ENCODE measurements around the gene LRRK1.

LRRK1 gene

DNA sequence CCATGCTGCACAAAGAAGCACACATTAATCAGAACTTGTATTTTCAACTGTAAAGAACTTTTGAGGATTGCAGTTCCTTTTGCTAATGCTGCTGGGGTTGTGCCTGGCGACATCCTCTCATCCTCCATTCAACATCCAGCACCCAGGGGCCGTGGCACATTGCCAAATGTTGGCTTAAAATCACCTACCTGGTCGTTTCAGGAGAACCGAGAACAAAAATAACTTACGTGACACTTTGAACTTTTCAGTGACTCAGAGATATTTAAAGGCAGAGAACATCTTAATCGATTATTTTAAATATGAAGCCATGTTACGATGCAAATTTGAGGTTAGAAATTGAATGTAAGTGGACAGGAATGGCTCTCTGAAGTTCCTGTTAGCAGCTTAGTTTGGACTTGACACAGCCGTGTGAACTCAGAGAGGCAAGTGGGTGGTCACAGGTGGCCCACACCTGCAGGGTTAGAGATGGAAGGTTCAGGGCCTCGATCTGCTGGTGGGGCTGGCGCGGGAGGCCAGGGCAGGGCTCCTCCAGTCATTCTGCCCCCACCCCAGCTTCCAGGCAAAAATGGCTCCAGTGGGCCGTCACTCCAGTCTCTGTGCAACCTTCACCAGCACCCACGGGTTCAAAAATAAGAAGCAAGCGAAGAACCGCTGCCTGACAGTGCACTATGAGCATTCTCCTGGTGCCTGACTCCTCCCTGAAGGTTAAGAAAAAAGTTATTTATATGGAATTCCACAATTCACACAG lies 12.2 kb downstream of the LRRK1 start:
- in situ Hi-C loops (cut with MboI; ENCODE audit: low sequenced_read_pairs) = no loop called here

DNA sequence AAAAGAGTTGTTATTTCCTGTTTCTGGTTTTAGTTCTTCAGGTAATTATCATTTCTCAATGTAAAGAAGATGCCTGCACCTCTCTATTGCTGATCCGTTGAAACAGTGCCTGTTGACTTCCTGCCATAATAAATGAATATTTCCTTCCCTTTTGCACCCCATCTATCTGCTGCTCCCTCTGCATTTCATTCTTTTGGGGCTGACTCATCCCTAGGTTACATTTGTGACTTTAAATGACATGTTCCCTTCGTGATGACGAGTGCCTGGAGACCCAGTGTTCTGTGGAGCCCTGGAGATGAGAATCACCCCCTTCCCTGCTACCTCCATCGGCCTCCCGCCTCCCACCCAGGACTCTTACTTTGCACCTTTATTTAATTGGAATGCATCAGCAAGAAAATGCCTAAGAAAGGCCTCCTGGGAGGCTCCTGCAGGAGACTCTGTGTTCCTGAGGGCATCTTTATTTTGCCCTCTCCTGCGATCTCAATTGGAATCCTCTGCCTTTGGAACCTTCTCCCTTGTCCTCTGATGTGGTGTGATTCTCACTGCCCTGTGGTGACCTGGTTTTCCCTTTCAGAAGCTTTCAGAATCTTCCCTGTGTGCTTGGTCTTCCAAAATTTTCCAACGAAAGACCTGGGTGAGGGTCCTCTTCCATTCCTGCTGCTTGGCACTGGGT lies 13.7 kb downstream of the LRRK1 start:
- in situ Hi-C loops (cut with MboI; ENCODE audit: low sequenced_read_pairs) = no loop called here

DNA sequence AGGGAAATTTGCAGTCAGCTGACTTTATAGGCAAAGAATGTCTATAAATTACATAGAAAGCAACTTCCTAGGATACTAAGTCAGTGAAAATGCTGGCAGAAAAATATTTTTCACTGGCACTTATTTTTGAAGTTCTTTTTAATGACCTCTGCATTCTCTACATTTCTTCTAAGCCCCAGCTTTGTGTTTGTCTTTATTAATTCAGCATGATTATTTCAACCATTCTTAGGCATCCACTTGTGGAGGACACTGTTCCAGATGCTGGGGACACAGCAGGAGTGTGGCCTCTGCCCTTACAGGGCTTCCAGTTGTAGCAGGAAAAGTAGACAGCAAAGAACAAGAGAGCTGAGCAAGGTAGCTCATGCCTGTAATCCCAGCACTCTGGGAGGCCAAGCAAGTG lies 15.0 kb downstream of the LRRK1 start:
- in situ Hi-C loops (cut with MboI; ENCODE audit: low sequenced_read_pairs) = no loop called here

DNA sequence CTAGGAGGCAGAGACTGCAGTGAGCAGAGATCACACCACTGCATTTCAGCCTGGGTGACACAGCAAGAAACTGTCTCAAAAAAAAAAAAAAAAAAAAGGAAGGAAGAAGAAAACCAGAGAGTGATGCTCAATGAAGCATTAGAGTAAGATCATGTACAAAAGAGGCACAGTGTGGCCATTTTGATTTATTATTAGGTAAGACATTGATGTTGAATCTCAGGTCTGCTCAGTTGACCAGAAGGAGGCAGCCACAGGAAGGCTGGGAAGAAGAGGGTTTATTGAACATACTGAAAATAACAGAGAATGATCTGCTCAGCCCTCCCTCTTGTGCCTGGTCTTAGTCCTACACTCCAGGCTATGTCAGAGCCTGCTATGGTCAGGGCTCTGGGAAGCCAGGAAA lies 15.6 kb downstream of the LRRK1 start:
- in situ Hi-C loops (cut with MboI; ENCODE audit: low sequenced_read_pairs) = no loop called here

DNA sequence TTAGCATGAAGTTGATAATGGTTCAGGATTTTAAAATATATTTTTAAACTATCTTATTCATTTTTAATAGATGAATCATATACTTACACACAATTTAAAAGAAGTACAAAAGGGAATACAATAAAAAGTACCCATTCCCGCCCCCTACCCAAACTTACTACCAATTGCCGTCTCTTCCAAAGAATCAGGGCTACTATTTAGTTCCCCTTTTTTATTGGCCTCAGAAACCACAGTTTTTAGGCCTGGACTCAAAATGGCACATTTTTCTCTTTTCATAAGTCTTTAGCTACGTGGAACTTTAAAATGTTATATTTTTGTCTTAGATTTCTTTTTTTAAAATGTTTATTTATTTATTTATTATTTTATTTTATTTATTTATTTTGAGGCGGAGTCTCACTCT lies 18.0 kb downstream of the LRRK1 start:
- in situ Hi-C loops (cut with MboI; ENCODE audit: low sequenced_read_pairs) = no loop called here

DNA sequence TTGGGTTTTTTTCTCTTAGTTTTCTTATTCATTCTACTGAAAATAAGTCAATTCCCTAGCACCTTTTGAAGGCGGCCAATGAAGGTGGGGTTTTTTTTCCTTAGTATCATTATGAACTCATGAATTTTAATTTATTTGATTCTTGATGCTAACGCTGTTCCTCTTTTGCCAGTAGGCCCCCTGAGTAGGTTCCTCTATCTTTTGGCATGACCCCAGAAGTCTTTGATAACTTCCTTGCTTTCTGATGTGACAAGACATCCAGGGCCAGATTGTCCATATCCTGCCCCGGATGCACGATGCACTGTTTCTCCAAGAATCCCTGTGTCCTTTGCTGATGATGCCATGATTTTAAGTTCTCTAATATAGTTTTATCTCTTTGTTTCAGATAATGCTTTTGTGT lies 20.6 kb downstream of the LRRK1 start:
- in situ Hi-C loops (cut with MboI; ENCODE audit: low sequenced_read_pairs) = no loop called here

DNA sequence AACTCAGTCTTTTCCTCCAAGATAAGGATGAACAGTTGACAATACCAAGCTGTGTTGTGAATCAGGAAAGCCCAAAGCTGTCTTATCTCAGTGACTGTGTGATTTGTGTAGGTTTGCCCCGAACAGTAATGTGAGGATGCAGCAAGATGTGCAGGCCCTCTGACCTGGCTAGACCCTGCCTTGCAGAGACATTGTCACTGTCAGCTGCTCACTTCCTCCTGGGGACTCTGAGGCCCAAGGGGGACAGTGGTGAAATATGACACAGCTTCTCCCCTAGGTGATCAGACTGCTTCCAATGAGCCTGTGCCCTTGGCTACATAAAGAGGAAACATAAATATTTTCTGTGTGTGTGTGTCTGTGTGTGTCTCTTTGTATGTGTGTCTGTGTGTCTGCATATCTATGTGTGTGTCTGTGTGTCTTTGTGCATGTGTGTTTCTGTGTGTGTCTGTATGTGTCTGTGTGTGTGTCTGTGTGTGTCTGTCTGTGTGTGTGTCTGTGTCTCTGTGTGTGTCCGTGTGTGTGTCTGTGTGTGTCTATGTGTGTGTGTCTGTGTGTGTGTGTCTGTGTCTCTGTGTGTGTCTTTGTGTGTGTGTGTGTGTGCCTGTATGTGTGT lies 21.7 kb downstream of the LRRK1 start:
- in situ Hi-C loops (cut with MboI; ENCODE audit: low sequenced_read_pairs) = no loop called here

DNA sequence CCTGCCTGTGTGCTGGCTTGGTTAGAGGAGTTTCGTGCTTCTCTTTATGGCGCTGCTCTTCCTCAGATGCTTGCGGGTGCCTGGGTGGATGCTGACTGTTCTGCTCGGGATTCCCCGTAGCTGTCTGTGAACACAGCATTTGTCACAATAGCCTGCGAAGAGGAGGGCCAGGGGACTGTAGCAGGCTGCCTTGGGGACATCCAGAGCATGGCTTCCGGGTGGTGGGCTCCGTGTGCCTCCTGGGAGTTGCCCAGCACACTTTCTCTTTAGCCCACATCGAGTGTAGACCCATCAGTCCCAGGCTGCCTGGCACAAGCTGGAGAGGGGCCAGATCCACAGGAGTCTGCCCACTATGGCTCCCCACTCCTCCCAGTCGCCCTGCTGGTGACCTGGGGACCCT lies 22.4 kb downstream of the LRRK1 start:
- in situ Hi-C loops (cut with MboI; ENCODE audit: low sequenced_read_pairs) = no loop called here

DNA sequence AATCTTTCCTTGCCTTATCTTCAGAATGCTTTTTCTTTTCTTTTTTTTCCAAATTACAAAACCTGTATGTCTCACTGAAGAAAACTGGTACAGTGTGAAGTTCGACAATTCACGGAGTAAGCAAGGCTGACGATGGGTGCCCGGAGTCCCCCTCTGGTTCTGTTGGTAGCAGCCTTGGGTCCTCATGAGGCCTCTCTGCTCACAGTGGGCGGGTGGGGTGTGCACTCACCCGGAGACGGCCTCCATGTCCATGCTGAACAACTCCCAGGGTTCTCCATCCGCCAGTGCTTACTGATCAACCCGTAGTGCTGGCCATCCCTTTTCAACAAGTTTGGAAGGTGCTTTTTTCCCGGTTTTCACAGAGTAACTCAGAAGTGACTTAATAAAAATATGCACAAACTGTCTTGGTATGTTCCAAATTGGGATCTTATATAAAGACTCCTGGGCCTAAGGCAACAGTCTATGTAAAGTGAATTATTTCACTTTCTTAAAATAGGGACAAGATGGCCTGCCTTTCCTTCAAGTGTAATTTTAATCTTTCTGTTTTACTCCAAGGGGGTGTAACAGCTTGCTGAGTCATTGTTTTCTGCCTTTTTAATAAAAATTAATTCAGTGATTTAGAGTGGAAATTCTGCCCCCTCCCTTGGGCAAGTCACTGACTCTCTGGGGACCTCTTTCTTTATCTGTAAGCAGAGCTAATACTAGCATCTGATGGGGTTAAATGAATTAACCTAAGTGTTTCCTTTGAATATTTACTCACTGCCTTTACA lies 23.7 kb downstream of the LRRK1 start:
- in situ Hi-C loops (cut with MboI; ENCODE audit: low sequenced_read_pairs) = no loop called here

DNA sequence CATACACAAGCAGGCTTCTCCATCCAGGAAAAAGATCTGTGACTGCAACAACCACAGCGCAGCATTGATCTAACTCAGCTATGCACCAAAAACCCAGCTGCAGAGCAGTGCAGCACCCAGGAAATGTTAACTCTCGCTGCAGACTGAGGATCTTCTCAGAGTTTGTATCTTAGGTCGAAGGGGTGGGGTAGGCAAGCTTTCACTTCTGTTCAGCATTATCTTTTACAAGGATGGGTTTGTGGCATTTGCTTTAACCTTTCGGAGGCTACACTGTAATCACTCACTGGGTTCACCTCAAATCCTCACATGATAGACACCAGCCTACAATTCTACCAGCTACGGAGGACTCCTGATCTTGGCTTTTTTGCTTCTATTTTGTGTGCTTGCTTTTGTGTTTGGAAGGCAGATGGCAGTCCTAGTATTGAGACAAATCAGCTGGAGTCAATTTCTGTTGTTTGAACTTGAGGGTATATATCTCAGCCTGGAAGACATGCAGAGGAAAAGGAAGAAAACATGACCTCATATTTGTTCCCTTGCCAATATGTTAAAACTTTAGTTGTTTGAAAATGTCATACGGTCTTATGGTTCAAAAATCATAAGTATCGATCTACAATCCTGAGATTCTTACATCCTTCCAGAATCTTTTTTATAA lies 25.2 kb downstream of the LRRK1 start:
- in situ Hi-C loops (cut with MboI; ENCODE audit: low sequenced_read_pairs) = no loop called here

DNA sequence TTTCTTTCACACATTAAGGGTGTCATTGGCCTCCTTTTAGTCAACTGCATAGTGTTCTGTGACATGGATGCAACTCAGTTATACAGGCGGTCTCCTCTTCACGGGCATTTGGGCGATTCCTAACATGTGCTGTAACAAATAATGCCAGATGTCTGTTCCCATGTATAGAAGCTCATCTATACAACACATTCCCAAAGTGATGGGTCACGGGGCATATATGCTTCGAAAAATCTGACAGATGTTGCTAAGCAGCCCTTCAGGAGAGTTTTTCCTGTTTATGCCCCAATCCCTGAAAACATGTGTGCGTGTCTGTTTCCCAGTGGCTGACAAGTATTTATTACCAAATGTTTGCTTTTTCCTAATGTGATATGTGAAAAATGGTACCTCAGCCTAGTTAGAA lies 25.8 kb downstream of the LRRK1 start:
- in situ Hi-C loops (cut with MboI; ENCODE audit: low sequenced_read_pairs) = no loop called here

DNA sequence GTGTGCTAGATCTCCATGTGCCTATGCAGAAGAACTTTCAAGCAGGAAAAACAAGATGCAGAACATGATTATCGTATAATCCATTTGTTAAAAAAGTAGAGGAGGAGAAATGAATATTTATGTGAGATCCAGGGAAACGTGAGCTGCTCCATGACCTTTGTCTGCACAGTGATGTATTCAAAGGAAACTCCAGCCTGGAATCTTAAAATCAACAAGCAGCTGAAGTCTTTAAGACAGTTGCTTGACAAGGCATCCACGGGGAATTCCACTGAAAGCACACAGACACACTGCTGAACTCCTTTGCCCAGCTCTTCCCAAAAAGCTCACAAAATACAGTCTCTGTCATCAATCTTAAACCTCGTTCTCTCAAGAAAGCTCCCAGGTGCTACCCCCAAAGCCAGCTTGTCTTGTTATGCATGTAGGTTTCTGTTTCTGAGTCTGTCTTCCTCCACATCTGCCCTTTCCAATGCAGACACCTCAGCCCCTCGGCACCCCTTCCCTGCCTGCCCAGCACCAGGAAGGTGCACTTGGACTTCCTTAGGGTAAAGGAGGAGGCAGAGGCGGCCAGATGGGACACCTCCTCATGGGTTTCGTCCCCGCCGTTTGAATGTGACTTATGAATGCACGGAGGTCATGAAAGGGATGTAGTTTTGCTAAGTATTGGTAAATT lies 28.7 kb downstream of the LRRK1 start:
- in situ Hi-C loops (cut with MboI; ENCODE audit: low sequenced_read_pairs) = no loop called here

DNA sequence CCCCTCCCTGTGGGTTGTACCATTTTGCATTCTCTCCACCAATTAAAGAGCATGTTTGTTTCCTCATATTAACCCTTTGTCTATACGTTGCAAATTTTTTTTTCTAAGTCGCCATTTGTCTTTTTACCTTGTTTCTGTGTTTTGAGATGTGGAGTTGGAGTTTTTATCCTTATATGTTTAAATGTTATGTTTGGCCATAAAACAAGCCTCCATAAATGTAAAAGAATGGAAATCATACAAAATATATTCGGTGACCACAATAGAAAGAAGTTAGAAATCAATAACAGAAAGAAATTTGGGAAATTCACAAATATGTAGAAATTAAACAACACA lies 29.2 kb downstream of the LRRK1 start:
- in situ Hi-C loops (cut with MboI; ENCODE audit: low sequenced_read_pairs) = no loop called here

DNA sequence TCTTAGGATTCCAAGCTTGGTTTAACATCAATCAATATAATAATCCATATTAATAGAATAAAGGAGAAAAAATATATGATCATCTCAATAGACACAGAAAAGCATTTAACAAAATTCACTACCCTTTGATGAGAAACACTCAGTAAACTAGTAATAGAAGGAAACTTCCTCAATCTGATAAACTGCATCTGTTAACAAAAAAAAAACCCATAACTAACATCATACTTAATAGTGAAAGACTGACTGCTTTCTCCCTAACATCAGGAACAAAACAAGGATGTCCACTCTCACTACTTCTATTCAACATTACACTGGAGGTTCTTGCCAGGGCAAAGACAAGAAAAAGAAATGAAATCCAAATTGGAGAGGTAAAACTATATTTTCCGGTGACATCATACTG lies 30.5 kb downstream of the LRRK1 start:
- in situ Hi-C loops (cut with MboI; ENCODE audit: low sequenced_read_pairs) = no loop called here

DNA sequence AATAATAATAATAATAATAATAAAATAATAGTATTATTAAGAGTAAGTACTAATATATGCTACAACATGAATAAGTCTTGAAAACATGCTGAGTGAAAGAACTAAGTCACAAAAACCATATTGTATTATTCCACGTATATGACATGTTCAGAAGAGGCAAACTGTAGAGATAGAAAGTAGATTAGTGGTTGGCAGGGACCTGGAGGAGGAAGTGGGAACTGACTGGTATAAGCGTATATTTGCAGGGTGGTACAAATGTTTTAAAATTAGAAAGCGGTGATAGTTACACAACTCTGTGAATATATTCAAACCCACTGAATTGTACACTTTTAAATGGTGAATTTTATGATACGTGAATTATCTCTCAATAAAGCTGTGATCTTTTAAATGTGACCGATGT lies 32.8 kb downstream of the LRRK1 start:
- in situ Hi-C loops (cut with MboI; ENCODE audit: low sequenced_read_pairs) = no loop called here

DNA sequence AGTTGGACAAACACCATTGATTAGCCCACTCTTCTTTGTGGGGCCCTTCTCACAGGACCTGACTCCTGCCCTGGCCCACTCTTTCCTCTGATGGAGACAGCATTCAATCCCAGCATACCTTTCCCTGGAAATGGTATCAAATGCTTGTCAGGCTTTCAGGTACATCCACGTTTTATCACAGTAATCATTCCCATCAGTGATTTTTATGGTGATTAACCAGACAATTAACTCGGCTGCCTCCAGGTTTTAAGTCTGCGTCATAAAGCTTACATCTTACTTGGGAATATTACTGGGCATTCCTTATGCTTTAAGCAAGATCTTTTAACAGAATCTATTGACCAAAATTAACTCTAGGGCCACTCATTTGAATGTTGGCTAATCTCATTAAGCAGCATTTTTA lies 33.4 kb downstream of the LRRK1 start:
- in situ Hi-C loops (cut with MboI; ENCODE audit: low sequenced_read_pairs) = no loop called here

DNA sequence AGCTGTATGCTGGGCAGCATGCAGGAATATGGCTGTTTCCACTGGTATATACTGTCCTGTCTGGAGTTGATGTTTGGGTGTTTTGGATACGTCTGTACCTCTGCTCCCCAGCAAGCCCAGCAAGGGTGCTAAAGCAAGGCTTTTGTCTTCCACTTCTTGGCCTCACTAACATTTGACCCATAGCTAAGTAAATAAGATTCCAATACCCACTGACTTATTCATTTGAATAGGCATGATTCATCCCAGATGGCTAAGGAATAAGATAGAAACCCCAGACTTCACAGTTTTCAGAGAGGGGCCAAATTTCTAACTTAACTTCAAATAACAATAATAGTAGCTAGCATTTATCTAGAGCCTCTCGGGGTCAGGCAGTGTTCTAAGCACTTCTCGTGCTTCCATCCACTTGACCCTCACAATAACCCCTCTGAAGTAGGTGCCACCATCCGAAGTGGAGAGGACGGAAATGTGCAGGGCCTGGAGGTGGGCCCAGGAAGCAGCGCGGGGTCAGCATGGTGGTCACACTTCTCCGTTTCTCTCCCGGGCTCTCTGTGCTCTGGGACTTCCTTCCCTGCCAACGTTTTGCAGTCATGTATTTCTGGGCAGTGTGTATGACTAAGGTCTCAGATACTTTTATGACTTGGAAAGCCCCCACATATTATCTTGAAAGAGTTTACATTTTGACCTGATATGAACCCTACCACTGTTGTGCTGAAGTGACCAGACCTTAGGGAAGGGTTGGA lies 39.3 kb downstream of the LRRK1 start:
- in situ Hi-C loops (cut with MboI; ENCODE audit: low sequenced_read_pairs) = no loop called here

DNA sequence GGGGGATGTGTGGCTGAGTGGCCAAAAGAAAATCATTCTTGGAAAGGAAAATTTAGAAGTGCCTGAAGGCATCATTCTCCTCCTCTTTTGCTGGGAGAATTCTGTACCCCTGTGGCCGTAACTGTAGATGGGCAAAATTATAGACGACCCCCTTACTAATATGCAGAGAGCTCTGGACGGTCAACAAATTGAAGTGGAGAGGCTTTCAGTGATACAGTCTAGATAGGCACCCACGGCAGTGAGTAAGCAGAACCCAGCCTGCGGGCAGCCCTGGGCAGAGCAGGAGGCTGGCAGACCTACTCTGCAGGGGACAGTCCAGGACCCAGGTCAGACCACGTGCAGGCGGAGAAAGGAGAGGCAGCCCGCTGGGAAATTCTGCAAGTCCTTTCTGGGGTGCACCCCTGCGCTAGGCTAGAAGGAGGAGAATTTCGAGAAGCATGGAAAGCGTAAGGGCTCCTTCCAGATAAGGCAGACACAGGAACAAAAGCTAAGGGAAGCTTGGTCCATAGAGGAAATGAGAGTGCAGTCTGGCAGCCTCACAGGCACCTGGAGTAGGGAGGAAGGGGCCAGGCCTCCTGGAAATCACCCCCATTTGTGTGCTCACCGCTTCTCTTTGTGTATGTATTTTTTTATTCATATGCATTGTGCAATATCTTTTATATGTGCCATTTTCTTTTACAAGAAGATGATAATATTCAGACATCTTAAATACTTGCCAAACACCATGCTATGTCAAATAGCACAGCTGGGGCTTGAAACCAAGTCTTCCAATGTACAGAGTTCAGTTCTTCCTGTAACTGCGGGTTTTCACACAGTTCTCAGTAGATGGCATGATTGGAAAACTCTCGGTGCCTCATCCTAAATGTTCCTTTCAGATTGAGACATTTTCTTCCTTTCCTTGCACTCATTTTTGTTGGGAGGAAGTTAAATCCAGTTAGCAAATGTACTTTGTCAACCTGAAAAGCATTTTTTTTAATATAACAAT lies 40.2 kb downstream of the LRRK1 start:
- in situ Hi-C loops (cut with MboI; ENCODE audit: low sequenced_read_pairs) = no loop called here

DNA sequence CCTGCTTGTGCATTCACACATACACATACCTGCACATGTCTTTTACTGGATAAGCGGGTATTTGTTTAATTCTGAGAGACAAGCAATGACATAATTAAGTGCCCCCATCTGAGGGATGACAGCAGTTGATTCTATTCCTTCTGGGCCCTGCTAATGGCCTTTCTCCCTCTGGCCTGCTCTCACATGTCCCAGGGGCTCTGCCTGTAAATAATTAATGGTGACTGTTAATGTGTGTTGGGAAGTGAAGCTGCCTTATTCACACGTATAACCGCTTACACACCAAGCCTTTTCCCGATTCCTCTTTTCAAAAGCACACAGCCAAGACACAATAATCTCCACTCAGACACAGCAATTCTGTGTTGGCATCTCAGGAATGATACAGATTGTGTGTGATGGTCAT lies 47.8 kb downstream of the LRRK1 start:
- in situ Hi-C loops (cut with MboI; ENCODE audit: low sequenced_read_pairs) = no loop called here

Measured in hTERT RPE-1 (cell line).